Daoy (cell line): Measurements from ENCODE around the gene STK31. TPM values are rescaled to one million over a fixed set of nuclear protein-coding genes. Genes with fewer than 3 reads are reported as not detected.
"Not testable (repeated sequence)": the region's sequence is repeated elsewhere in the genome, so short reads cannot be mapped to it uniquely, and the experiment has no call there.

Source experiments
- DNase-seq: peaks from one replicate; pipeline ENCODE4 v3.0.0-alpha.2; 2015; ENCODE audit warnings: low read depth
- total RNA-seq: library from RNA; depleted of rRNA; stranded (reverse); fragments of >200 nt; shearing (Covaris generic); gene quantifications from 2 replicates; pipeline ENCODE4 v1.2.3, GENCODE V29; 2014; rRNA removed

STK31 gene
- total RNA-seq, 1 experiment from 2014 or later: 0.34 TPM

- DNase-seq: no peak
Measured at GRCh38 chr7:23788843-23789242, 78.8 kb downstream of the STK31 start.

DNA sequence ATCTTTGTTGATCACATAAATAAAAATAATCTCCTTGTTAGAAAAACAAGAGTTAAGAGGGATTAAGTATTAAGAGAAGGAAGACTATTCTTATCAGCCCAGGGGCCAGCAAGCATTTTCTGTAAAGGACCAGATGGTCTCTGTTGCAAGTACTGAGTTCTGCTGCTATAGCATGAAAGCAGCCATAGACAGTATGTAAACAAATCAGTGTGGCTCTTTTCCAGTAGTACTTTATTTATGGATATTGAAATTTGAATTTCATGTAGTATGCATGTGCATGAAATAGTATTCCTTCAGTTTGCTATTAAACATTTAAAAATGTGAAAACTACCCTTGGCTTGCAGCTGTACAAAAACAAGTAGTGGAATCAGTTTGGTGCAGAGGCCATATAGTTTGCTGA is 81.7 kb downstream of the STK31 start:
- DNase-seq: no peak

DNA sequence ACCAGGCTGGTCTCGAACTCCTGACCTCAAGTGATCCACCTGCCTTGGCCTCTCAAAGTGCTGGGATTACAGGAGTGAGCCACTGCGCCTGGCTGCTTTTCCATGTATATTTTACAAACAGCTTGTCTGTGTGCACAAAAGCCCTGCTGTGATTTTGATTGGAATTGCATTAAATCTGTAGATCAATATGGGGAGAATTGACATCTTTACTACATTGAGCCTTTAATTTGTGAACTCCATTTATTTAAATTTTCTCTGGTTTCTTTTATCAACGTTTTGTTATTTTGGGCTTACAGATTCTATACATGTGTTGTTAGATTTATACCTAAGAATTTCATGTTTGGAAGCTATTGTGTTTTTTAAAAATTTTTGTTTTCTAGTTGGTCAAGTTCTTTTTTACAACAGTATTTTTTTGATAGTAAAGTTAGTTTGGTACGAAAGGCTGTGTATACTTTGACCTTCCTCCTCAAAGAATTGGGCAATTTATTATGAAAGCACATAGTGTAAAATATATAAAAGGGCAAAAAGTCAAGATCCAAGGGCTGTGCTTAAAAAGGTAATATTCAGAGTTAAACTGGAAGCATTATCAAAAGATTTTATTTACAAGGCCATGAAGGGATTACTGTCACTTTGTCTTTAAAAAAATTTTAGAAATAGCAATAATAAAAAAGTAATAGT is 92.8 kb downstream of the STK31 start:
- DNase-seq: no peak

GRCh38 chr7:23804707-23805106 is 94.7 kb downstream of the STK31 start:
- DNase-seq: no peak

DNA sequence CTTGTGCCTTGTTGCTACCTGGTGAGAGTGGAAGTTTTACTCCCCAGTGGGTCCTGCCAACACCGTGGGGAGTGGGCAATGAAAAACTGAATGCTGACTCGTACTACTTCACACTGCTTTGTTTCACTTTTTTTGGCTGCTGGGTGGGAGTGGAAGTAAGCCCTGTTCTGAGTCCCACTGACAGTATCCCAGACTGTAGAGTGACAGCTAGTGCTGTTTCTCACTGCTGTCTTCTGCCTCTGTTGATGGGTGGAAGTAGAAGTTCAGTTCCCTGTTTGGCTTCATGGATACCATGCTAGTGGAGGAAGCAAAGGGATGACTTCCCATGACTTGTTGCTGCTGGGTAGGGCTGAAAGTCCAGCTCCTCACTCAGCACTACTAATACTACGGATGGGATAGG is 98.4 kb downstream of the STK31 start:
- DNase-seq: no peak

DNA sequence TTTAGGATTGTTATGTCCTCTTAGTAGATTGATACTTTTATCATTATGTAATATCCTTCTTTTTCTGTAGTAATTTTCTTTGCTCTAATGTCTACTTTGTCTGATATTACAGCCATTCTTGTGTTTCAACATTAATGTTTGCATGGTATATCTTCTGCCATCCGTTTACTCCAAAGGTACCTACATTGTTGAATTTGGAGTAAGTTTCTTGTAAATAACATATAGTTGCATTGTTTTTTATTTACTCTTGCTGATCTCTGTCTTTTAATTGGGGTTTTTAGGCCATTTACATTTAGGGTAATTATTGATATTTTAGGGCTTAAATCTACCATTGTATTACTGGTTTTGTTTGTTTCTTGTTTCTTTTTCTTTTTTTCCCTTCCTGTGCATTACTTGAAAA is 100.1 kb downstream of the STK31 start:
- DNase-seq: no peak

GRCh38 chr7:23811540-23811939 is 101.5 kb downstream of the STK31 start:
- DNase-seq: no peak

DNA sequence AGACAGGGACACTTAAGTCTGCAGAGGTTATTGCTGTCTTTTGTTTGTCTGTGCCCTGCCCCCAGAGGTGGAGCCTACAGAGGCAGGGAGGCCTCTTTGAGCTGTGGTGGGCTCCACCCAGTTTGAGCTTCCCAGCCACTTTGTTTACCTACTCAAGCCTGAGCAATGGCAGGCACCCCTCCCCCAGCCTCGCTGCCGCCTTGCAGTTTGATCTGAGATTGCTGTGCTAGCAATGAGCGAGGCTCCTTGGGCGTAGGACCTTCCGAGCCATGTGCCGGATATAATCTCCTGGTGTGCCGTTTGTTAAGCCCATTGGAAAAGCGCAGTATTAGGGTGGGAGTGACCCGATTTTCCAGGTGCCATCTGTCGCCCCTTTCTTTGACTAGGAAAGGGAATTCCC is 118.1 kb downstream of the STK31 start:
- DNase-seq: not testable (repeated sequence)

GRCh38 chr7:23832733-23833132 is 122.7 kb downstream of the STK31 start:
- not testable (repeated sequence) for DNase-seq

- DNase-seq: no peak
Measured at GRCh38 chr7:23833405-23833804, 123.4 kb downstream of the STK31 start.

DNA sequence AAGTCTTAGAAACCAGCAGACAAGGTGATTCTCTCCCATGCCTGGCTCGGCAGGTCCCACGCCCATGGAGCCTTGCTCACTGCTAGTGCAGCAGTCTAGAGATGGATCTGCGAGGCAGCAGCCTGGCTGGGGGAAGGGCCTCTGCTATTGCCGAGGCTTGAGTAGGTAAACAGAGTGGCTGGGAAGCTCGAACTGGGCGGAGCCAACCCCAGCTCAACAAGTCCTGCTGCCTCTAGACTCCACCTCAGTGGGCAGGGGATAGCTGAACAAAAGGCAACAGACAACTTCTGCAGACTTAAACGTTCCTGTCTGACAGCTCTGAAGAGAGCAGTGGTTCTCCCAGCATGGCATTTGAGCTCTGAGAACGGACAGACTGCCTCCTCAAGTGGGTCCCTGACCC is 134.8 kb downstream of the STK31 start:
- DNase-seq: not testable (repeated sequence)

DNA sequence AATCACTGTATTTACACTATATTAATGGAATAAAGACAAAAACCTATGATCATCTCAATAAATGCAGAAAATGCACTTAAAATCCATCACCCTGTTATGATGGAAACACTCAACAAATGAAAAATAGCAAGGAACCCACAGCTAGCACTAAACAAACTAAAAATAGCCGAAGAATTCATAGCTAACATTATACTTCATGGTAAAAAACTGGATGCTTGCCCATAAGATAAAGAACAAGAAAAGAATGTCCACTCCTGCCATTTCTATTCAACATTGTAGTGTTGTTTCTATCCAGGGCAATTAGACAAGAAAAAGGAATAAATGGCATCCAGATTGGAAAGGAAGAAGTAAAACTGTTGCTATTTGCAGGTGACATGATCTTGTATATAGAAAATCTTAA is 142.1 kb downstream of the STK31 start:
- DNase-seq: no peak

DNA sequence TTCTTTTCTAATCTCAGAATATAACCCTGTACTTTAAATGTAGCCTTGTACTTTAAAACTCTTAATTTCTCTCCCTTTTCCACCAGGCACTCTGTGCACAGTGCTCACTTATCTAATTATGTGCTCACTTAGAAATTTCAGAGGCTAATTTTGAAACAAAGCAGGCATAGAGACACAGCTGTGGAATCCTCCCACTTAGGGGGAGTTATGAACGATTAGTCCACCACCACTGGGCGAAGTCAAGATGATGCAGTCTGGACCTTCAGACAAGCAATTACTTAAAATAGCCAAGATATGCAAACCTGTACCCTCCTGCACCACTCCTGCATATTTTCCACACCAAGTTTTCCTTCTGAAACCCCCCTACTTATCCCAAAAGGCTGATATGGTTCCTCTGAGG is 143.0 kb downstream of the STK31 start:
- no peak for DNase-seq

GRCh38 chr7:23863209-23863787 is 153.3 kb downstream of the STK31 start:
- peak; percentile 60 for DNase-seq

DNA sequence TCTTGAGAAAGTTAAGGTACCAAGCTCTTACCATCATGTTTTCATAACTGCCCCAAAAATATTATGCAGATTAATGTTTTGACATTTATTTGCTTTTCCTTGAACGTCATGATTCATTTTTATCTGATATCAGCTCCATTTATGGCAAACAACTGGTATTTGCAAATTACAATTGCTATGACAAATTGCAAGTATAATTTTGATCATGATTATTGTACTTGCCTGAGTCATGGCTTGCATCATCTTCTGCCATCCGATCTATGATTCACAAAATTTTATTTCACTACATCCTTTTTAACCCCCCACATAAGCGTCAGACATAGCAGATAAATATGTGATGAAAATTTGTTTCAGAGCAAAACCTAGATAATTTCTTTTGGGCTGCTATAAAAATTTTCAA is 155.0 kb downstream of the STK31 start:
- peak; percentile 63 for DNase-seq

DNA sequence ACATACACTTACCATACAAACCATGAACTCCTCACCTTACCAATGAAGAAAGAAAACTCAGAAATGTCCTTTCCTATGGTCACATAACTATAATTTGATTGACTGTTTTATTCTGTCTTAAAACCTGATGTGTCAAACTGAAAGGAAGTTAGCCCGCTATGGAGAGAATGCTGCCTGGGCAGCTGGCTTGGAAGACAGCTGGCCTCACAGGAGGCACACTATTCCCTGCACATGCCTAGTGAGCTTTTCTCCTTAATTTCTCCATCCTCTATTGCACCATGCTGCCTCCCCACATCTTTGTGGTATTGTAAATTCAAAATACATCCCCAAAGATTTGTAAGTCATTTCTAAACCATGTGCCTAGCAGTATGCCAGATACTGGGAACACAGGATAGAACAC is 163.3 kb downstream of the STK31 start:
- DNase-seq: no peak

DNA sequence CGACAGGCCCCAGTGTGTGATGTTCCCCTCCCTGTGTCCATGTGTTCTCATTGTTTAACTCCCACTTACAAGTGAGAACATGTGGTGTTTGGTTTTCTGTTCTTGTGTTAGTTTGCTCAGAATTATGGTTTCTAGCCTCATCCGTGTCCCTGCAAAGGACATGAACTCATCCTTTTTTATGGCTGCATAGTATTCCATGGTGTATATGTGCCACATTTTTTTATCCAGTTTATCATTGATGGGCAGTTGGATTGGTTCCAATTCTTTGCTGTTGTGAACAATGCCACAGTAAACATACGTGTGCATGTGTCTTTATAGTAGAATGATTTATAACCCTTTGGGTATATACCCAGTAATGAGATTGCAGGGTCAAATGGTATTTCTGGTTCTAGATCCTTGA is 166.5 kb downstream of the STK31 start:
- not testable (repeated sequence) for DNase-seq

Other genes starting within 250 kb of the STK31 start
- 277 and 349 TPM in 2 replicates for gene IGF2BP3, start 239.7 kb upstream of the STK31 start, total RNA-seq
- 37.0 and 54.9 TPM in 2 replicates for gene TRA2A, start 178.2 kb upstream of the STK31 start, total RNA-seq
- 29.3 and 31.5 TPM in 2 replicates for gene CCDC126, start 112.8 kb upstream of the STK31 start, total RNA-seq
- gene FAM221A, start 30.0 kb upstream of the STK31 start, total RNA-seq: 6.5 and 6.9 TPM in 2 replicates